Osteoblast (primary cell): ENCODE data around the gene IKBIP. TPM values are rescaled to one million over a fixed set of nuclear protein-coding genes. Genes with fewer than 3 reads are reported as not detected.
A peak's percentile ranks its signal among the peaks of the same experiment; 100 is the strongest.

Experiments
- DNase-seq: peaks from one replicate; pipeline ENCODE4 v3.0.0; 2011; ENCODE audit warnings: low spot score, mixed read lengths; ENCODE audit not compliant: insufficient read length; ENCODE audit errors: missing footprints
- H2AFZ ChIP-seq: 2 replicates; pipeline ENCODE4 v1.6.0; 2011; ENCODE audit warnings: mild to moderate bottlenecking, low read length
- H3K27ac ChIP-seq: 2 replicates; pipeline ENCODE4 v1.5.1; 2011; ENCODE audit warnings: mild to moderate bottlenecking, low read depth, low read length, moderate library complexity
- H3K27me3 ChIP-seq: 2 replicates; pipeline ENCODE4 v1.6.0; 2012; ENCODE audit warnings: mild to moderate bottlenecking, control low read depth, inconsistent platforms, low read length, moderate library complexity; ENCODE audit not compliant: insufficient read depth
- H3K36me3 ChIP-seq: 2 replicates; pipeline ENCODE4 v1.5.1; 2011; ENCODE audit warnings: mild to moderate bottlenecking, low read length, control low read depth, moderate library complexity; ENCODE audit not compliant: insufficient read depth
- H3K4me1 ChIP-seq: 2 replicates; pipeline ENCODE4 v1.5.1; 2011; ENCODE audit warnings: mild to moderate bottlenecking, low read length, control low read depth, moderate library complexity; ENCODE audit not compliant: insufficient read depth
- H3K4me2 ChIP-seq: 2 replicates; pipeline ENCODE4 v1.6.0; 2011; ENCODE audit warnings: mild to moderate bottlenecking, low read length; ENCODE audit not compliant: insufficient read depth
- H3K4me3 ChIP-seq: fragments of 200-600 bp; sonication (generic); 3 replicates; pipeline ENCODE4 v1.5.1; 2012; ENCODE audit warnings: mild to moderate bottlenecking, low read length, inconsistent platforms; ENCODE audit not compliant: insufficient read depth
- H3K79me2 ChIP-seq: 2 replicates; pipeline ENCODE4 v1.6.0; 2012; ENCODE audit warnings: mild to moderate bottlenecking, low read length, control low read depth, inconsistent platforms; ENCODE audit not compliant: insufficient read depth
- H3K9me3 ChIP-seq: 2 replicates; pipeline ENCODE4 v1.5.1; 2011; ENCODE audit warnings: low read depth, low read length, control low read depth
- H4K20me1 ChIP-seq: 2 replicates; pipeline ENCODE4 v1.6.0; 2012; ENCODE audit warnings: mild to moderate bottlenecking, low read length, control low read depth; ENCODE audit not compliant: insufficient read depth
- CTCF ChIP-seq: IDR thresholded peaks from 2 replicates; pipeline ENCODE4 v1.5.1; 2011; ENCODE audit warnings: mild to moderate bottlenecking, low read depth, low read length, moderate library complexity; ENCODE audit errors: extremely low read depth
- total RNA-seq: library from RNA; depleted of rRNA; stranded (reverse); fragments of >200 nt; gene quantifications from 2 replicates; pipeline ENCODE4 v1.2.3, GENCODE V29; 2012

The IKBIP gene
- total RNA-seq, 1 donor = 47.4 TPM

- peak; percentile 90 for DNase-seq
- Histone ChIP-seq H3K36me3 (peaks cover 30% of the 10 kb centered on the region), H3K27ac (no peak overlapping the region), H4K20me1 (no peaks in the 10 kb centered on the region), H3K4me2 (no peak overlapping the region), H3K4me3 (no peak overlapping the region), H3K9me3 (no peaks in the 10 kb centered on the region), H3K27me3 (no peaks in the 10 kb centered on the region), H3K79me2 (peaks cover 8% of the 10 kb centered on the region), H2AFZ (no peak overlapping the region), H3K4me1 (no peaks in the 10 kb centered on the region)
- TF ChIP-seq CTCF = peak; percentile 63
These were observed 9.4 kb upstream of the IKBIP start for GRCh38 chr12:98653866-98654493.

- no peak overlapping the region for H3K4me3 ChIP-seq
- peaks cover 32% of the 10 kb centered on the region for H3K79me2 ChIP-seq
- no peaks in the 10 kb centered on the region for H3K9me3 ChIP-seq
- TF ChIP-seq CTCF = no peak
- H3K4me1 ChIP-seq = peaks cover 6% of the 10 kb centered on the region
- H2AFZ ChIP-seq = no peak overlapping the region
- no peak overlapping the region for H3K27ac ChIP-seq
- H3K27me3 ChIP-seq = no peaks in the 10 kb centered on the region
- DNase-seq = no peak
- no peak overlapping the region for H3K4me2 ChIP-seq
- H3K36me3 ChIP-seq = peaks cover 22% of the 10 kb centered on the region
- H4K20me1 ChIP-seq = no peaks in the 10 kb centered on the region
These were observed 6.7 kb upstream of the IKBIP start for GRCh38 chr12:98651328-98651727.

- Histone ChIP-seq H3K9me3 (no peaks in the 10 kb centered on the region), H3K79me2 (peaks cover 77% of the 10 kb centered on the region), H3K4me1 (peaks cover 11% of the 10 kb centered on the region), H3K36me3 (peaks cover 22% of the 10 kb centered on the region), H2AFZ (peak overlapping the region; percentile 91), H3K27ac (peak overlapping the region; percentile 89), H3K4me2 (peak overlapping the region; percentile 92), H3K4me3 (peak overlapping the region; percentile 95), H4K20me1 (no peaks in the 10 kb centered on the region), H3K27me3 (no peaks in the 10 kb centered on the region)
- DNase-seq = no peak
- peak; percentile 28 for TF ChIP-seq CTCF
These were observed 1.9 kb upstream of the IKBIP start for GRCh38 chr12:98646294-98647090.

GRCh38 chr12:98645572-98646067 lies 1.0 kb upstream of the IKBIP start:
- Histone ChIP-seq H3K27ac (peak overlapping the region; percentile 89), H3K4me3 (peak overlapping the region; percentile 95), H3K79me2 (peaks cover 86% of the 10 kb centered on the region), H3K4me1 (peaks cover 11% of the 10 kb centered on the region), H3K4me2 (peak overlapping the region; percentile 92), H4K20me1 (peaks cover 5% of the 10 kb centered on the region), H3K9me3 (no peaks in the 10 kb centered on the region), H3K36me3 (peaks cover 19% of the 10 kb centered on the region), H3K27me3 (no peaks in the 10 kb centered on the region), H2AFZ (peak overlapping the region; percentile 91)
- DNase-seq = peak; percentile 78
- TF ChIP-seq CTCF = no peak
